ENCODE data around the gene SLC10A7. TPM values are rescaled to one million over a fixed set of nuclear protein-coding genes. Genes with fewer than 3 reads are reported as not detected.

The SLC10A7 gene
- total and polyA plus RNA-seq, 2 of the 13 experiments (the other 11 are each of a cell fraction or from before 2014, with no cell fraction given) = 18.5 to 18.8 TPM

GRCh38 chr4:146232131-146232722, 289.5 kb downstream of the SLC10A7 start:
- Histone ChIP-seq H3K27ac (ENCODE audit: extremely low read length, insufficient read depth, low read length) (no peak overlapping the region), H3K36me3 (replicated peaks in 1 of 2; ENCODE audit: control insufficient read depth in 1 of 2, insufficient read depth in 2 of 2, low read length in 2 of 2) (no peaks in the 10 kb centered on the region), H3K9me3 (ENCODE audit: low read length) (no peaks in the 10 kb centered on the region), H2AFZ (ENCODE audit: low read length) (no peak overlapping the region), H3K79me2 (ENCODE audit: insufficient read depth, low read length) (no peaks in the 10 kb centered on the region), H4K20me1 (ENCODE audit: insufficient read depth, low read length) (no peaks in the 10 kb centered on the region), H3K9ac (ENCODE audit: insufficient read depth, low read depth, low read length) (no peak overlapping the region), H3K4me1 (ENCODE audit: insufficient read depth, low read length) (no peaks in the 10 kb centered on the region), H3K4me2 (ENCODE audit: low read depth, low read length) (no peak overlapping the region), H3K27me3 (ENCODE audit: control insufficient read depth in 1 of 2, insufficient read depth in 2 of 2, low read length in 2 of 2) (peaks cover 0 to 16% of the 10 kb centered on the region in 2 experiments; a peak in 3 of 5 replicates), H3K4me3 (replicated peaks in 1 of 3; ENCODE audit: insufficient read depth in 1 of 3, low read depth in 2 of 3, low read length in 3 of 3) (no peak overlapping the region)
- intact Hi-C loops (cut with micrococcal nuclease; ENCODE audit: unreplicated experiment) (no loop called here), in situ Hi-C loops (cut with HindIII; ENCODE audit: extremely low pct_ligation_motif_present, low pct_unique_long_range_greater_than_20kb) (no loop called here)
- FAIRE-seq = no peak
- no CpG with 5 or more reads among the region's 1 CpG for WGBS (ENCODE audit: low lambda C conversion rate)
- TF ChIP-seq TARDBP (CRISPR knock-in tag; IDR thresholded peaks at IDR 0.05) (no peak), NAIF1 (CRISPR knock-in tag; IDR thresholded peaks at IDR 0.05; ENCODE audit: borderline replicate concordance) (no peak), ZNF331 (CRISPR knock-in tag; IDR thresholded peaks at IDR 0.05) (peak; percentile 89), ZBTB10 (CRISPR knock-in tag; IDR thresholded peaks at IDR 0.05; ENCODE audit: borderline replicate concordance) (no peak), NCOA2 (CRISPR knock-in tag; IDR thresholded peaks at IDR 0.05) (no peak), HMGA1 (CRISPR knock-in tag; conservative IDR thresholded peaks at IDR 0.05) (no peak), KMT2A (CRISPR knock-in tag; IDR thresholded peaks at IDR 0.05) (no peak), ZNF597 (CRISPR knock-in tag; IDR thresholded peaks at IDR 0.05) (no peak)
- POLR2A ChIA-PET = no interaction called here
- no peak for DNase-seq (ENCODE audit: low spot score)
- CTCF ChIA-PET (ENCODE audit: low intra/inter-chr PET ratio, low total read pairs) = no interaction called here
- BruUV-seq (replicated peaks) = no TSS peak
- ATAC-seq = no peak

Measured in HepG2 (cell line).